Kidney epithelial cell (primary cell): Measurements from ENCODE around the gene MKLN1. TPM values are rescaled to one million over a fixed set of nuclear protein-coding genes. Genes with fewer than 3 reads are reported as not detected.

ENCODE experiments used
- DNase-seq: peaks from one replicate; pipeline ENCODE4 v3.0.0-alpha.2; 2010; ENCODE audit warnings: low read depth
- H3K27me3 ChIP-seq: 2 replicates; pipeline ENCODE4 v1.6.0; 2011; ENCODE audit warnings: low read length; ENCODE audit not compliant: control insufficient read depth, insufficient read depth
- H3K36me3 ChIP-seq: 2 replicates; pipeline ENCODE4 v1.5.1; 2011; ENCODE audit warnings: low read length; ENCODE audit not compliant: control insufficient read depth, insufficient read depth
- H3K4me3 ChIP-seq: 2 replicates; pipeline ENCODE4 v1.5.1; 2011; ENCODE audit warnings: low read depth, mild to moderate bottlenecking, control low read depth, low read length
- total RNA-seq: library from RNA; depleted of rRNA; stranded (reverse); fragments of >200 nt; gene quantifications from 2 replicates; pipeline ENCODE4 v1.2.3, GENCODE V29; 2015
- TF ChIP-seq, protein P1 (sequence below): IDR thresholded peaks from 2 replicates; pipeline ENCODE4 v1.5.1; 2011; ENCODE audit warnings: mild to moderate bottlenecking, moderate library complexity, low read length, control low read depth, inconsistent platforms; ENCODE audit not compliant: insufficient read depth, poor library complexity, severe bottlenecking

Gene MKLN1
- total RNA-seq, 1 donor from 2014 or later: 18.8 TPM

DNA sequence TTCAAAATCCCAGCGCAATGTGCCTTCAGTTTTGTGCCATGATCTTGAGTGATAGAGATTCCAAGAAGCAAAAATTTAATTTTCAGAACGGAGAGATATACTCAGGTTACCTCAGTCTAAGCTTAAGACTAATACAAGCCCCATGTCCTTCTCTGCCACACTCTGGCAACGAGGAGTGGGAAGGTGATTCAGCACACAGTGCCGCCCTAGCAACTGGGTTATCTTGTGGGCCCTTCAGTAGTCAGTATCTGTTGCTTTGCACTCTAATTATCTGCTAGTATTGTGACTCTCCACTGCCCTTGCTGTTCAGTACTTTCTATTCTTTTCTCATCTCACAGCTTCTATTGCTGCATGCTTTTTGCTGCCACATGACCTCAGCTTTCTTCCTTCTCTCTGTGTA is 39.2 kb upstream of the MKLN1 start:
- no peak for DNase-seq
- Histone ChIP-seq H3K27me3 (no peaks in the 10 kb centered on the region), H3K4me3 (no peak overlapping the region), H3K36me3 (no peaks in the 10 kb centered on the region)
- TF ChIP-seq, protein P1, sequence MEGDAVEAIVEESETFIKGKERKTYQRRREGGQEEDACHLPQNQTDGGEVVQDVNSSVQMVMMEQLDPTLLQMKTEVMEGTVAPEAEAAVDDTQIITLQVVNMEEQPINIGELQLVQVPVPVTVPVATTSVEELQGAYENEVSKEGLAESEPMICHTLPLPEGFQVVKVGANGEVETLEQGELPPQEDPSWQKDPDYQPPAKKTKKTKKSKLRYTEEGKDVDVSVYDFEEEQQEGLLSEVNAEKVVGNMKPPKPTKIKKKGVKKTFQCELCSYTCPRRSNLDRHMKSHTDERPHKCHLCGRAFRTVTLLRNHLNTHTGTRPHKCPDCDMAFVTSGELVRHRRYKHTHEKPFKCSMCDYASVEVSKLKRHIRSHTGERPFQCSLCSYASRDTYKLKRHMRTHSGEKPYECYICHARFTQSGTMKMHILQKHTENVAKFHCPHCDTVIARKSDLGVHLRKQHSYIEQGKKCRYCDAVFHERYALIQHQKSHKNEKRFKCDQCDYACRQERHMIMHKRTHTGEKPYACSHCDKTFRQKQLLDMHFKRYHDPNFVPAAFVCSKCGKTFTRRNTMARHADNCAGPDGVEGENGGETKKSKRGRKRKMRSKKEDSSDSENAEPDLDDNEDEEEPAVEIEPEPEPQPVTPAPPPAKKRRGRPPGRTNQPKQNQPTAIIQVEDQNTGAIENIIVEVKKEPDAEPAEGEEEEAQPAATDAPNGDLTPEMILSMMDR: no peak

DNA sequence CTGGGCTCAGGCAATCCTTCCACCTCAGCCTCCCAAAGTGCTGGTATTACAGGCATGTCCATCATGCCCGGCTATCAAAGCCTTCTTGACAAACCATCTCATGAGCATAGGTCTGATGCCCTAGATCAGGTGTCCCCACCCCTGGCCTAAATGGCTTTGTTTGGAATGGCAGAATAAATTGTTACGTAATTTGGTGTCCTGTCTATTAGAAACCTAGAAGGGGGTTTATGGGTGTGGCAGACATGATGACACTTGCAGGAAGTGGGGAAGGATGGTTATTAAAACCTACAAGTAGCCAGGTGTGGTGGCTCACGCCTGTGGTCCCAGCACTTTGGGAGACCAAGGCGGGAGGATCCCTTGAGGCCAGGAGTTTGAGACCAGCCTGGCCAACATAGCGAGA is 38.6 kb upstream of the MKLN1 start:
- TF ChIP-seq, protein P1: no peak
- H3K27me3 ChIP-seq: no peaks in the 10 kb centered on the region

DNA sequence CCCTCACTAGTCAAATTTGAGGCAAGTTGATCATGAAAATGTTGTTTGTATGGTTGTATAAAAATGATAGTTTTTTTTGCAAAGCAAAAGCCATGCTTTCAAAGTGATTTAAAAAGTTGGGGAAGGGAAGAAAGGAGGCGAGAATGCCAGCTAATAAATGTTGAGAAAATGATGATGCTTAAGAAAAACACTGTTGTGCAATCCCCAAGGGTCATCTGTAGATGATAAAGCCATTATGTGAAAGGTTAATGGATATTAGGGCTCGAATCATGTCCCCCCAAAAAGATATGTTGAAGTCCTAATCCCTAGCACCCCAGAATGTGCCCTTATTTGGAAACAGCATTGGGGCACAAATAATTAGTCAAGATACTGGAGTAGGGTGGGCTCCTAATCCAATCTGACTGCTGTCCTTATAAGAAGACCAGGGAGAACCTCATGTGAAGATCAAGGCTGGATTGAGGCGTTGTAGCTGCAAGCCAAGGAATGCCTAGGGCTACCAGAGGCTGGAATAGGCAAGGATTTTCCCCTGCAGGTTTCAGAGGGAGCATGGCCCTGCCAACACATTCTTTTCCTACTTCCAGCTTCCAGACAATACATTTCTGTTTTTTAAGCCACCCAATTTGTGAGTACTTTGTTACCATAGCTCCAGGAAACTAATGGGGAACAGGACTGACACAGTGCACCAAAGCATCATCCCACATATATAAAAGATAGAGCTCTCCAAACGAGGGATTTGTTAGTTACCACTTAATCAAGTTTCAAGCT is 35.4 kb upstream of the MKLN1 start:
- H3K36me3 ChIP-seq: no peaks in the 10 kb centered on the region
- DNase-seq: no peak
- no peak overlapping the region for H3K4me3 ChIP-seq
- TF ChIP-seq, protein P1: no peak
- no peaks in the 10 kb centered on the region for H3K27me3 ChIP-seq

More for the DNA sequence above, 38.6 kb upstream of the MKLN1 start:
- no peaks in the 10 kb centered on the region for H3K36me3 ChIP-seq
- no peak for DNase-seq
- no peak overlapping the region for H3K4me3 ChIP-seq

DNA sequence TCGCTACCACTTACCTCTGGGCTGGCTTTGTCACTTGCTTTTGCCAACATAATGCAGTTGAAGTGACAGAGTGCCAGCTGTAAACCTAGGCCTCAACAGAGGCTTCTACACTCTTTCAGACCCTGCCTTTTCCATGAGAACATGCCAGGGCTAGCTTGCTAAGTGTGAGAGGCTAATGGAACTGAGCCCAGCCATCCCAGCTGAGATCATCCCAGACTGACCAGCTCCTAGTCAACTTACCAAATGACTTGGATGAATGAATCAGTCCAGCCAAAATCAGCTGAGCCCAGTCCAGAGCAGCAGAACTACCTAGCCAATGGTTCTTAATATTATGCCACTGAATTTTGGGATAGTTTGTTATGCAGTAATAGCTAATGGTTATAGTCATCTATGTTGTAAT is 34.7 kb upstream of the MKLN1 start:
- DNase-seq: no peak
- H3K27me3 ChIP-seq: no peaks in the 10 kb centered on the region
- H3K4me3 ChIP-seq: no peak overlapping the region
- H3K36me3 ChIP-seq: no peaks in the 10 kb centered on the region
- TF ChIP-seq, protein P1: no peak

DNA sequence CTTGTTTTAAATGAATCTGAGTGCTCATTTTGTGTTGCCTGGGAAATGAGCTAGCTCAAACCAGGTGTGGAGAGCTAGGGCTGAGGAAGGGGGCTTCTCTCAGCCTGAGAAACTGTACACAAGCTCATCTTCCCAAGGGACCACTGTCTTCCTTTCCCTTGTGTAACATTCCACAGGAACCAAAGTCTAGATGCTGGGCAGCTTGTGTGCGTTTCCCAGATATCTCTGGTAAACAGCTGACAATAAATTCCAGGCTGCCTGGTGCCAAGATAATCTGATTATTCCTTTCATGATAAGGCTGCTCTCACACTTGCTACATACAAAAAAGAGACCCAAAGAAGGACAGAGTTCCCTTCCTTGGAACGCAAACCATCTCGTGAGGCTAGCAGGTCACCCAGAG is 33.1 kb upstream of the MKLN1 start:
- no peaks in the 10 kb centered on the region for H3K36me3 ChIP-seq
- H3K4me3 ChIP-seq: no peak overlapping the region
- TF ChIP-seq, protein P1: no peak
- DNase-seq: no peak
- no peaks in the 10 kb centered on the region for H3K27me3 ChIP-seq

DNA sequence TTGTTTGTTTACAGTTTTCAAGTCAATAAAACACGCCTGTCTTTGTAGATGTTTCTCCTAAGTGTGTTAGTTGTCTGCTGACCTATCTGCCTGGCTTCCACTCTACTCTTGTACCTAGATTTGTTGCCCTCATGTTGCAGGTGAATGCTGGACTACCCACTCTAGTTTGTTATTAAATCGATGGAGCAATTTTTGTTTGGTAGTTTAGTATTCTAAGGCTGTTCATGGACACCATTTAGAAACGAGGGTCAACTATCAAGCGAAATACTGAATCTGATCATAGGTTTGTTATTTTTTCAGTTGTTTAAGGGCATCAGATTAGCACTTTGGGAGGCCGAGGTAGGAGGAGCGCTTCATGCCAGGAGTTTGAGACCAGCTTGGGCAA is 29.1 kb upstream of the MKLN1 start:
- DNase-seq: no peak
- TF ChIP-seq, protein P1: no peak
- Histone ChIP-seq H3K36me3 (no peaks in the 10 kb centered on the region), H3K27me3 (no peaks in the 10 kb centered on the region), H3K4me3 (no peak overlapping the region)
